ENCODE results near the gene ZSWIM4.
"Not testable (repeated sequence)": the region's sequence is repeated elsewhere in the genome, so short reads cannot be mapped to it uniquely, and the experiment has no call there.

The ZSWIM4 gene

DNA sequence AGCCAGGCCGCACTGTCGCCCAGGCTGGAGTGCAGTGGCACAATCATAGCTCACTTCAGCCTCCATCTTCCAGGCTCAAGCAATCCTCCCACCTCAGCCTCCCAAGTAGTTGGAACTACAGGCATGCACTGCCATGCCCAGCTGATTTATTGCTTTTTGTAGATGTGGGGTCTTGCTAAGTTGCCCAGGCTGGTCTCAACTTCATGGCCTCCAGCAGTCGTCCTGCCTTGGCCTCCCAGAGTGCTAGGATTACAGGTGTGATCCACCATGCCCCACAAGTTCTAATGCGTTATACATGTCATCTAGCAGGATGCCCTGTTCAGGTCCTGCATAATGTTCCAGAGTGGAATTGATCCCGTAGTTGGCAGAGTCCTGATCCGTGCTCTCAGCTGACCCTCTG lies 16.4 kb upstream of the ZSWIM4 start:
- no peak for DNase-seq (ENCODE audit: extremely low read depth, low read depth)
- TF ChIP-seq, protein P1, sequence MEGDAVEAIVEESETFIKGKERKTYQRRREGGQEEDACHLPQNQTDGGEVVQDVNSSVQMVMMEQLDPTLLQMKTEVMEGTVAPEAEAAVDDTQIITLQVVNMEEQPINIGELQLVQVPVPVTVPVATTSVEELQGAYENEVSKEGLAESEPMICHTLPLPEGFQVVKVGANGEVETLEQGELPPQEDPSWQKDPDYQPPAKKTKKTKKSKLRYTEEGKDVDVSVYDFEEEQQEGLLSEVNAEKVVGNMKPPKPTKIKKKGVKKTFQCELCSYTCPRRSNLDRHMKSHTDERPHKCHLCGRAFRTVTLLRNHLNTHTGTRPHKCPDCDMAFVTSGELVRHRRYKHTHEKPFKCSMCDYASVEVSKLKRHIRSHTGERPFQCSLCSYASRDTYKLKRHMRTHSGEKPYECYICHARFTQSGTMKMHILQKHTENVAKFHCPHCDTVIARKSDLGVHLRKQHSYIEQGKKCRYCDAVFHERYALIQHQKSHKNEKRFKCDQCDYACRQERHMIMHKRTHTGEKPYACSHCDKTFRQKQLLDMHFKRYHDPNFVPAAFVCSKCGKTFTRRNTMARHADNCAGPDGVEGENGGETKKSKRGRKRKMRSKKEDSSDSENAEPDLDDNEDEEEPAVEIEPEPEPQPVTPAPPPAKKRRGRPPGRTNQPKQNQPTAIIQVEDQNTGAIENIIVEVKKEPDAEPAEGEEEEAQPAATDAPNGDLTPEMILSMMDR (IDR thresholded peaks at IDR 0.05; ENCODE audit: low read depth, low read length), result no peak

DNA sequence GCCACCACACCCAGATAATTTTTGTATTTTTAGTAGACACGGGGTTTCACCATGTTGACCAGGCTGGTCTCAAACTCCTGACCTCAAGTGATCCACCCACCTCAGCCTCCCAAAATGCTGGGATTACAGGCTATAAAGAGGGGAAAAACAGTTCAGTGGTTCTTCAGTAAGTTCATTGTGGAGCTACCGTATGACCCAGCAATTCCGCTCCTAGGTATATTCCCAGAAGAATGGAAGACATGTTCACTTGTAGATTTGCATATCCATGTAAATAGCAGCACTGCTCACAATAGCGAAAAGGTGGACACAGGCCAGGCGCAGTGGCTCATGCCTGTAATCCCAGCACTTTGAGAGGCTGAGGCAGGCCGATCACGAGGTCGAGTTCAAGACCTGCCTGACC lies 15.4 kb upstream of the ZSWIM4 start:
- not testable (repeated sequence) for DNase-seq (ENCODE audit: extremely low read depth, low read depth)

DNA sequence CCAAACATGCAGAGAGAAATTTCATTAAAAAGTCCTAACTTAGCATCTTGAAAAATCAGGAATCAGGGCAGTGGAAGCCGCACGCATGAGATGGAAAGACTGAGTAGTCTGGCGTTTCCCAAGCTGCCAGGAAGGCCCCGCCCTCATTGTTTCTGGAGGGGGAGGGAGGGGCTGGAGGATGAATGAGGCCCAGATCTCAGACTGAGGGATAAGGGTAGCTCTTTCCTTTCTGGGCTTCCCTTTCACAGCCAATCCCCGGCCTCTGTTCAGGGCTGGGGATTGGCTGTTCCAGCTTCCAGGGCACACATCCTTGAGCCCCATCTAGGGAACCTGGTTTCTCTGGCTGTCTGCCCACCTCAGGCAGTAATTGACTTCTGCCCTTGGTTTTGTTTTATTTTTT lies 13.7 kb upstream of the ZSWIM4 start:
- TF ChIP-seq, protein P1 (IDR thresholded peaks at IDR 0.05; ENCODE audit: low read depth, low read length), result no peak
- peak; percentile 83 for DNase-seq (ENCODE audit: extremely low read depth, low read depth)

DNA sequence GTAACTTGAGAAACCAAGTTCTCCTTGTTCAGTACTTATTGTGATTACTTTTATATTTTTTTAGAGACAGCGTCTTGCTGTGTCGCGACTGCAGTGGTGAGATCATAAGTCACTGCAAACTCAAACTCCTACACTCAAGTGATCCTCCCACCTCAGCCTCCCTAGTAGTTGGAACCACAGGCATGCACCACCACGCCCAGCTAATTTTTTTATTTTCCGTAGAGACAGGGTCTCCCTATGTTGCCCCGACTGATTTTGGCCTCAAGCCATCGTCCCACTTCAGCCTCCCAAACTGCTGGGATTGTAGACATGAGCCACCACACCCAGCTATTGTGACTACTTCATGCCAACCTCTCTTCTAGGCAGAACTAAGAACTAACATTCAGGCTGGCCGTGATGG lies 12.7 kb upstream of the ZSWIM4 start:
- TF ChIP-seq, protein P1 (IDR thresholded peaks at IDR 0.05; ENCODE audit: low read depth, low read length), result no peak
- DNase-seq (ENCODE audit: extremely low read depth, low read depth), result no peak

DNA sequence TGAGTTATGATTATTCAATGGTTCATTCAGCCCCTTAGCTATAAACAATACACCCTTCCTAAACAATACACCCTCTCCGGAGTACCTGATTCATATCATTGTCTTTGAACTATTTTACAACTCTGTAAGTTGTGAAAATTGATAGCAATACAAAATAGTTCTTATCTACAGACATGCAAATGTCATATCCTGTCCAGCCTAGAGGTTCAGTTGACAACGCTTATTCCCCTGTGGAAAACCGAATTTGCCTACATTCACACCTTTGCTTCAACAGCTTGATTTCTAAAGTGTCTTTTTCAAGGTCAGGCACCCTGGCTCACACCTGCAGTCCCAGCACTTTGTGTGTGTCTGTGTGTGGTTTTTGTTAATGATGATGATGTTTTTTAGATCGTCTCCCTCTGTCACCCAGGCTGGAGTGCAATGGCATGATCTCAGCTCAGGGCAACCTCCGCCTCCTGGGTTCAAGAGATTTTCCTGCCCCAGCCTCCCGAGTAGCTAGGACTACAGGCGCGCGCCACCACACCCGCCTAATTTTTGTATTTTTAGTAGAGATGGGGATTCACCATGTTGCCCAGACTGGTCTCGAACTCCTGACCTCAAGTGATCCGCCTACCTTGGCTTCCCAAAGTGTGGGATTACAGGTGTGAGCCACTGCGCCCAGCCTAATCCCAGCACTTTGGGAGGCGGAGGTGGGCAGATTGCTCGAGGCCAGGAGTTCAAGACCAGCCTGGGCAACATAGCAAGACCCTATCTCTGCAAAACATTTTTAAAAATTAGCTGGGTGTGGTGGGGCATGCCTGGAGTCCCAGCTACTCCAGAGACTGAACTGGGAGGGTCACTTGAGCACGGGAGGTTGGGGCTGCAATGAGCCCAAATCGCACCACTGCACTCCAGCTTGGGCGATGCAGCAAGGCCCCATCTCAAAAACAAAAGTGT lies 11.4 kb upstream of the ZSWIM4 start:
- TF ChIP-seq, protein P1 (IDR thresholded peaks at IDR 0.05; ENCODE audit: low read depth, low read length), result no peak
- DNase-seq (ENCODE audit: extremely low read depth, low read depth), result no peak

DNA sequence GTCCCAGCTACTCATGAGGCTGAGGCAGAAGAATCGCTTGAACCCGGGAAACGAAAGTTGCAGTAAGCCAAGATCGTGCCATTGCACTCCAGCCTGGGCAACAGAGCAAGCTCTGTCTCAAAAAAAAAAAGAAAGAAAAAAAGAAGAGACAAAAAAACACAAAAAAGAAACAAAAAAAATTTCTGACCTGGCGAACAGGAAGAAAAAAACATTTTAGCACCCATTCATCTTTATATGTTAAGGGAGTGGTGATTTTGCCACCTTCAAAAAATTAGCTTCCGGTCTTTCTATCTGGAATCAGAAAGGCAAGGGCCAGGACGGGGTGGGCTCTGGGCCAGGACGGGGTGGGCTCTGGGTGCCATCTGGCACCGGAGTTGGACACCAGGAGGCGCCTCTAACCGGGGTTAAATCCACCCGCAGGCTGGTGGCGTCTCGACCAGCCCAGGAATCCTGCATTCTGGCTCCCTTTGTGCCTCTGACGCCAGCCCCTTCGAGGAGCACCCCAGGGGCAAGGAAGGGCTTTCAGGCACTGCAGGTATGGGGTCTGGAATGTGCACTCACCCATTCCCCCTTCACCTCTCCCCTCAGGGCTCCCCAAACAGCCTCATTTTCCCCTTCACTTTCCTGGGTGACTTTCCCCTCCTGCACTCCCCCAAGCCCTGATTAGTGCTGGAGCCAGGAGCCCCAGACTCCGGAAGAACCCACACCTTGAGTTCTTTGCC lies 10.4 kb upstream of the ZSWIM4 start:
- no peak for DNase-seq (ENCODE audit: extremely low read depth, low read depth)
- TF ChIP-seq, protein P1 (IDR thresholded peaks at IDR 0.05; ENCODE audit: low read depth, low read length), result peak; percentile 69

DNA sequence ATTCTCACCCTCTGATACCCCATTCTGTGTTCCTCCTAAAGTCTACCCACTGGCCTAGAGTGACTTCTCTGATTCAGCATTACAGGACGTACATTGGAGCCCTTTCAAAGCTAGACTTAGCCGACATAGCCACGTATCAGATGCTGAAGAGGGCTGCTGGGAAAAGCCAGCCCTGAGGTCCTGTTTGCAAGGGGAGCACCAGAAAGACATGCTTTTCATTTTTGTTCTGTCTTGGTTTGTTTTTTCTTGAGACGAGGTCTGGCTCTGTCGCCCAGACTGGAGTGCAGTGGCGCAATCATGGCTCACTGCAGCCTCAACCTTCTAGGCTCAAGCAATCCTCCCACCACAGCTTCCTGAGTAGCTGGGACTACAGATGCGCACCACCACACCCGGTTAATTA lies 6.3 kb upstream of the ZSWIM4 start:
- no peak for DNase-seq (ENCODE audit: extremely low read depth, low read depth)
- TF ChIP-seq, protein P1 (IDR thresholded peaks at IDR 0.05; ENCODE audit: low read depth, low read length), result no peak
